ENCODE data around the gene EML2. TPM values are rescaled to one million over a fixed set of nuclear protein-coding genes. Genes with fewer than 3 reads are reported as not detected.
"Not testable (repeated sequence)": the region's sequence is repeated elsewhere in the genome, so short reads cannot be mapped to it uniquely, and the experiment has no call there.

The EML2 gene
- total RNA-seq, 1 donor from 2014 or later = 110 TPM

DNA sequence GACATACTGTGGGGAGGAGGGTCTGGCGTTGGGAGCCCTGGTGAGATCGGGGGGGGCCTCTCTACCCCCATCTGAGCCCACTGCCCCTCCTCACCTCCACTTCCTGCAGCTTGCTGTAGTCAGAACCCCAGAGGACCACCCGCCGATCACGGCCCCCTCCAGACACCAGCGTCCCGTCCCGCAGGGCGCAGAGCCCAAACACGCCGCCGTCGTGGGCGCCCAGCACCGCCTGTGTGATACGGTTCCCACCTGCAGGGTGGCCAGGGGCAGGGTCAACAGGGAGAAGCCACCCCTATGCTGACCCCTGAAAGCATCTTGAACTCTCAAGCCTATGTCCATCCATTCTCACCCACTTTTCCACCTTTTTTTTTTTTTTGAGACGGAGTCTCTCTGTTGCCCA is 17.8 kb downstream of the EML2 start:
- intact Hi-C loops (cut with micrococcal nuclease) = no loop called here

DNA sequence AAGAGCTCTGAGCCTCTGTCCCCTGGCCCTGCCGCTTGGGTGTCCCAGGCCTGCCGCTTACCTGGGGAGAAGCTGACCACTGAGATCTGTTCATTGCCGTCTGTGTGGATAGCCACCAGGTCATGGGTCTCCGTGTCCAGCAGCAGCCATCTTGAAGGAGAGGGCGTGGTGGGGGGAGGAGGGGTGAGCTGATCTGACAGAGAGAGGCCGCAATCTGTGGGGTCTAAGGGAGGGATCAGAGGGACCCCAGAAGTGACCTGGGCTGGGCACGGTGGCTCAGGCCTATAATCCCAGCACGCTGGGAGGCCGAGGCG is 22.5 kb downstream of the EML2 start:
- intact Hi-C loops (cut with micrococcal nuclease) = loop anchor here (2.0 kb wide), 1 partner anchor 22 kb away; the partner anchor contains the start of gene EML2

DNA sequence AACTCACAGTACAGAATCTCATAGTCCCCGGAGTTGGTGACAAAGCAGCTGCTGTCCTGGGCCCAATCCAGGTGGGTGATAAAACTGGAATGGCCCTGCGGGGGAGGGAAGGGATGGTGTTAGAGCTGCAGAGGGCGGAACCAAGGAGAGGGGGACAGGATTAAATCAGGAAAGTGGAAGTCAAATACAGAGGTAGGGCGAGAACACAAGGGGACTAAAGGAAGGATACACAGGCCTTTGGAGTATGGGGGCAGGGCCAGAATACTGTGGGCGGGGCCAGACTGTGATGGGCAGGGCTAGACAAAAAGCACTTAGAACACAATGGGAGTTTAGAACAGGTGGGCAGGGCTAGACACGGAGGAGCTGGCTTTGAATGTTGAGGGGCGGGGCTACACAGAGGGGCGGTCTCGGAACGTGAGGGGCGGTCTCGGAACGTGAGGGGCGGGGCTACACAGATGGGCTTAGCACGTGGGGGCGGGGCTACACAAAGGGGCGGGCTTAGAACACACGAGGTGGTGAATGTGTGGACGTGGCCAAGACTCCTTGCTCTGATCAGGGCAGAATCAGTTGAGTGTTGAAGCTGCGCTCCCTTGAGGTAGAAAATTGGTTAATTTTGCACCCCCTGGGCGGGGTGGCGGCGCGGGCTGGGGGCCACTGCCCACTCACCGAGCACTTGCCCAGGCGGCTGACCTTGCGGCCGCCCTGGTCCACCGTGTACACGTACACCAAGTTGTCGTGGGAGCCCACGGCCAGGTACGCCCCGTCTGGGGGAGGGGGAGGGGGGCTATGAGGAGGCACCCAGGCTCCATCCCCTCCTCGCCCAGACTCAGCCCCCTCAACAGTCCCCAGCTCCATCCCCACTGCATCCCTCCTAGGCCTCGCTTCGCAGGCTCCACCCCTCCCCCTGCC is 23.1 kb downstream of the EML2 start:
- intact Hi-C loops (cut with micrococcal nuclease) = loop anchor here (2.0 kb wide), 1 partner anchor 23 kb away; the partner anchor contains the start of gene EML2

DNA sequence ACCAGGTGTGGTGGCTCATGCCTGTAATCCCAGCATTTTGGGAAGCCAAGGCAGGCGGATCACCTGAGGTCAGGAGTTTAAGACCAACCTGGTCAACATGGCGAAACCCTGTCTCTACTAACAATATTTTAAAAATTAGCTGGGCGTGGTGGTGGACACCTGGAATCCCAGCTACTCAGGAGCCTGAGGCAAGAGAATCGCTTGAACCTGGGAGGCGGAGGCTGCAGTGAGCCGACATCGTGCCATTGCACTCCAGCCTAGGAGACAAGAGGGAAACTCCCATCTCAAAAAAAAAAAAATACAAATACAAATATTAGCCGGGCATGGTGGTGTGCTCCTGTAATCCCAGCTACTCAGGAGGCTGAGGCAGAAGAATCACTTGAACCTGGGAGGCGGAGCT is 24.1 kb downstream of the EML2 start:
- intact Hi-C loops (cut with micrococcal nuclease) = not testable (repeated sequence)

DNA sequence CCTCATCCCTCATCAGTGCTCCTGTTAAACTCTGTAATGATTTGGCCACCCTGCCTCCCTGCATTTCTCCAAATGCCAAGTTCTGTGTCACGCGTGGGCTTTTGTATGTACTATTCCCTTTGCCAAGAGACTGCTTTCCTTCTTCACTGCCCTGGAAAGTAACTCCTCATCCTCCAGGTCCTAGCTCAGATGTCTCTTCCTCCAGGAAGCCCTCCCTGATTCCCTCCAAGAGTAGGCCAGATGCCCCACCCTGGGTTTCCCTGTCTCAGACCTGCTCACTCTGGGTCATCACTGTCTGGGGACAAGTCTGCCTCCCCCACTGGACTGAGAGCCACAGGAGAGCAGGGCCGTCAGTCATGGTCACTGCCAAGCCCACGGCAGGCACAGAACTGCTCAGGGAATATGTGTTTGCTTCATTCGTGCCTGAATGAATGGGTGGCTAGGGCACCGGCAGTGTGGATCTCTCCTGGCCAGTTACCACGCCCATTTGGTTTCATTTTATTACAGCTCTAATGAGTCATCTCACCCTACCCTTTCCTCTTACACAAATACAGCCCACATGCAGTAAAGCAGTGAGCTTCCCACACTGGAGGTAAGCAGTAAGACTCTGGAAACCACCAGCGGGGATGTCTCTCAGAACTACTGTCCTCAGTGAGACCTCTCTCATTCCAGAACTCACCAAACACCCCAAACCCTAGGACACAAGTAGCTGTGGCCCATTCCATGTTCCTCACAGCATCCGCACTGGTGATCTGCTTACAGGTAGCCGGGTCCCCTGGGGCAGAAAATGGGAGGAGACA is 25.1 kb downstream of the EML2 start:
- intact Hi-C loops (cut with micrococcal nuclease) = no loop called here

DNA sequence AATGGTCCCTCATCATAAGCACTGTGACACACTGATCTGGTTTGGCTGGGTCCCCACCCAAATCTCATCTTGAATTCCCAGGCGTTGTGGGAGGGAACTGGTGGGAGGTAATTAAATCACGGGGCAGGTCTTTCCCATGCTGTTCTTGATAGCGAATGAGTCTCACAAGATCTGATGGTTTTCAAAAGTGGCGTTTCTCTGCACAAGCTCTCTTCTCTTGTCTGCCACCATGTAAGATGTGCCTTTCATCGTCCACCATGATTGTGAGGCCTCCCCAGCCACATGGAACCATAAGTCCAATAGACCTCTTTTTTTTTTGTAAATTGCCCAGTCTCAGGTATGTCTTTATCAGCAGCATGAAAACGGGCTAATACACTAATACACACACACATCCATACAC is 30.2 kb downstream of the EML2 start:
- intact Hi-C loops (cut with micrococcal nuclease) = no loop called here

DNA sequence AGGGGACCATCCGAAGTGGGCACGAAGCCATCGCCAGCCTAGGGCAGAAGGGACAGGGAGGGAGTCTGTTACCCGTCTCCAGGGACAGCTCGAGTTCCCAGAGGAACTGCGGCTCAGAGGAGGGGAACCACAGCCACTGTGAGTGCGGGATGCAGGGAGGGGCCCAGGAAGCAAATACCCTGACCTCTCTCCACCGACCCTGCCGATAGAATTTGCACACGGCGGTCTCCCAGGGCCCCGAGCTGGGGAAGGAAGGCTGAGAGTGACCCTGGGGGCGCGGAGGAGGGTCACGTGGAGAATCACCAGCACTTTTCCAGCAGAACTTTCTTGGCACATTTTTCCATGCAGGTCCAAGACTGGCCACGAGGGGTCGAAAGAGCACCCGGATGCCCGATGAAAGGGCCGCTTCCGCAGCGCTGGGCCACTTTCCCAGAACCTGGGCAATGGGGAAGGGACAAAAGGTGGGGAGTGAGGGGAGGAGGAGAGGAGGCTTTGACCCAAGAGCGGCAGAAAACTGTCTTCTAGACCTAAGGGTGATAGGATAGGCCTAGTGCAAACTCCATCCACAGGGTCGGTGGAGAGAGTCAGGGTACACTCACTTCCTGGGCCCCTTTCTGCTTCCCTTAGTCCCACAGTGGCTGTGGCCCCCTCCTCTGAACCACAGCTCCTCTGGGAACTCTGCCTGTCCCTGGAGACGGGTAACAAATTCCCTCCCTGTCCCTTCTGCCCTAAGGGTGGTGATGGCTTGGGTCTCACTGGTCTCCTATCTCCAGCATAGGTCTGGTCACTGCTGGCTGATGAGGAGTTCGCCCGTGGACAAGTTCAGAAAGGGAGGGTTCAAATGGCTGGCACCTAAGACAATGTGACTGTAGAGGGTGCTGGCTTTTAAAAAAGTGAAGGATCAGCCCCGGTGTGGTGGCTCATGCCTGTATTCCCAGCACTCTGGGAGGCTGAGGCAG is 31.8 kb downstream of the EML2 start:
- intact Hi-C loops (cut with micrococcal nuclease) = loop anchor here (1.0 kb wide), 2 partner anchors 36 to 74 kb away; no protein-coding TSS in a partner anchor

DNA sequence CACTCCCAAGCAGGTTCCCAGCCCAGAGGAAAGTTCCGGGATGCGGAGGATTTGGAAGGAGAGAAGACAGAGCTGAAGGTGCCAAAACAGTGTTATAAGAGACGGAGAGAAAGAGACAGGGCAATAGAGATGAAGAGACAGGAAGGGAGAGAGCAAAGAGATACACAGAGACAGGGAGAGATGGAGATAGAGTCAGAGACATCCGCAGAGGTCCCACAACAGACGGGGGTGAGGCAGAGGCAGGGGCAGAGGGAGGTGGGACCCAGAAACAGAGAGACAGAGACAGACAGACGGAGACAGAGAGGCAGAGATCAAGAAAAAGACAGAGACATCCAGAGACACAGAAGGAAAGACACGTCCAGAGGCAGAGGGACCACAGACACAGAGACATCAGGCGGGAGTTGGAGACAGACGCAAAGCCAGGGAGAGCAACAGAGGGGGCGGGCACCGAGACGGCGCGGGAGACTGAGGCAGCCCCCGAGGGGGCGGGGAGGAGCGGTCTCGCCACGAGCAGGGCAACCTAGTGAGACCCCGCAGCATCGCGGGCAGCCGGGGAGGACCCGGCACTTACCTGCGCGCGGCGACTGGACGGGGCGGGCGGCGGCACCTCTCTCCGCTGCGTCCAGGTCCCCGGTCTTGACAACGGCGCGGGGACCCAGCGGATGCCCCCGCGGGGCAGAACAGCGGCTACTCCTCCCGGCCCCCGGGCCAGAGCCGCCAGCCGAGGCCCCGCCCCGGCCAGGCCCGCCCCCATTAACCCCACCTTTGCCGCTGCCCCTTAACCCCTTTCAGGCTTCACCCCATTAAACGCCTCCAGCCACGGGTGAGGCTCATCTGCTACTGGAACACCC is 37.4 kb downstream of the EML2 start, which contains the start of gene GPR4:
Gene GPR4 (minus strand): TSS at position 689 of the 851 bp plus-strand sequence. CDS start 10,346 bp downstream, outside the sequence.
- intact Hi-C loops (cut with micrococcal nuclease) = no loop called here

DNA sequence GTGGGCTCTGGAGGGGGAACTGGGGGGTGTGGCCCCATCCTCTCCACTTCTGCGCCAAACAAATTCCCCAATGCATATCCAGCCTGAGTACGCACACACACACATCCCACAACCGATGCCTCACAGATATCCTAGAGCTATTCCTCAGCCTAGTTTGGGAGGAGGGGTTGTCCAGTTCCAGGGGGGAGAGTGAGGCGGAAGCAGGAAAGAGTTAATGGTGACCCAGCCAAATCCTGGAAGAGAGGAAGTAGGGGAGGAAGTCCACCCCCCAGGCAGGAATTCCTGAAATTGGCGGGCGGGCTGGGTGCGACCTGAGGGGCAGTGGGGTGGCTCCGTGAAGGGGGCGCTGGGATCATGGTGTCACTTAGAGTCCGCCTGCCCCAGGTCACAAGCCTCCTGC is 38.1 kb downstream of the EML2 start:
- intact Hi-C loops (cut with micrococcal nuclease) = no loop called here

DNA sequence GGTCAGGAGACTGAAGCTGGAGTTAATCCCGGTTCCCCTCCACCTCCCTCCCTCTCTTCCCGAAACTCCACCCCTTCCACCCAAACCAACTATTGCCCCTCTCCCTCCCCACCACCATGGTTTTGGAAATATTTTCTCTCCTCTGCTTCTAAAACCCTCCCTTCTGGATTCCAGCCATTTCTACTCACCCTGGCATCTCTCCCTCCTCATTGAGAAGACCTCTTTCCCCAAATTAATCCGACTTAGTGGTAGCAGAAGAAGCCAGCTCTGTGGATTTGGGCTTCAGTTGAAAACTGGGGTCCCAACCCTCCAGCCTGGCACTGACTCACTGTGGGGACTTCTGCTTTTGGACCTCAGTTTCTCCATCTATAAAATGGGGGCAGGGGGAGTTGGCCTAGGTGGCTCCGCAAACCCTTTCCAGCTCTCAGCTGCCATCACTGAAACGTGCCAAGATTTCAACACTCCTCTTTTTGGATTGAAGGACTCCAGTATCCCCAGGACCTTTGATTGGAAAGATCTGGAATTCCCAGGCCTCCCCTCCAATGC is 38.8 kb downstream of the EML2 start:
- intact Hi-C loops (cut with micrococcal nuclease) = no loop called here

DNA sequence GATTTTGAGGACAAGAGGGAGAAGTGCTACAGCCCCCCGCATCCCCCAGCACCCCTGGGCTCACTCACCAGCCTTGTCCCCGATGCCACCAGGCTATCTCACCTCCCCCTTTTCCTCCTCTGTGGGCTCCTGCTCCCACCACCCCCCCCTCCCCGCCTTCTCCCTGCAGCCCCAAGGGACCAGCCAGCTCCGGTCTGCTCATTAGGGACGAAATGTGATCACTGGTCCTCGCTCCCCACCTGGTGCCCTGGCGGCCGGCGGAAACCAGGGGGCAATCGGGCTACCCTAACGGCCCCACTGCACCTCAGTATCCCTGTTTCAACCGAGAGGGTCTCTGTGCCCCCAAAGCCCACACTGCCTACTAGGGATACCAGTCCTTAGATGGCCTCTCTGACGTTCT is 39.9 kb downstream of the EML2 start:
- intact Hi-C loops (cut with micrococcal nuclease) = no loop called here

DNA sequence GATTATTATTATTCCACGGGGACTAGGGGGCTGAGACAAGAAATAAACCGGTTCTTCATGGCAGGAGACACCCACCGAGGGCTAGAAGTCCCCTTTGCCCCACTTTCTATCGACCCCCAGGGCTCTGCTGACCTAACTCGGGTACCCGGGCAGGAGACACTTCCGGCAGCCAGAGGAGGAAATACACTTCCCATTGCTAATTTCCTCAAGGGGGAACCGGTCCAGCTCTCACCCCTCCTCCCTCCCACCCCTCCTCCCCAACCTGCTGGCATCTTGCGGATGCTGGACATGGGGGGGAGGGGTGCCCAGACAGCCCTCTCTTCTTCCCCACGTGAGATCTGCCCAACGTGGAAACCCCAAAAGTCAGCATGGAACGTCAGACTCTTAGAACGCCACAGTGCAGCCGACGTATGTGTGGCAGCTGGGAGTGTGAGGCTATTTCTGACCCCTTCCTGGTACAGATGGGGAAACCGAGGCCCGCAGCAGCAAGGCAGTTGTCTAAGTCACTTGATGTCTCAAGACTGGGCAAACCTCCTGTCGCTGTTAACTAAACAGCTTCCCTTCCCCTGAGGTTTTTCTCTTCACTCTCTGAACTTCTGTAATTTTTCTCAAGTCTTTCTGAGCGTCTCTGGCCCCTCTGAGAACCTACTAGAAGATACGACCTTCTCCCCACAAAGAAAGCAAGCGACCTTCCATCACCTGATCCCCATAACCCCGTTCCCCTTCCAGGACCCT is 40.8 kb downstream of the EML2 start:
- intact Hi-C loops (cut with micrococcal nuclease) = no loop called here

DNA sequence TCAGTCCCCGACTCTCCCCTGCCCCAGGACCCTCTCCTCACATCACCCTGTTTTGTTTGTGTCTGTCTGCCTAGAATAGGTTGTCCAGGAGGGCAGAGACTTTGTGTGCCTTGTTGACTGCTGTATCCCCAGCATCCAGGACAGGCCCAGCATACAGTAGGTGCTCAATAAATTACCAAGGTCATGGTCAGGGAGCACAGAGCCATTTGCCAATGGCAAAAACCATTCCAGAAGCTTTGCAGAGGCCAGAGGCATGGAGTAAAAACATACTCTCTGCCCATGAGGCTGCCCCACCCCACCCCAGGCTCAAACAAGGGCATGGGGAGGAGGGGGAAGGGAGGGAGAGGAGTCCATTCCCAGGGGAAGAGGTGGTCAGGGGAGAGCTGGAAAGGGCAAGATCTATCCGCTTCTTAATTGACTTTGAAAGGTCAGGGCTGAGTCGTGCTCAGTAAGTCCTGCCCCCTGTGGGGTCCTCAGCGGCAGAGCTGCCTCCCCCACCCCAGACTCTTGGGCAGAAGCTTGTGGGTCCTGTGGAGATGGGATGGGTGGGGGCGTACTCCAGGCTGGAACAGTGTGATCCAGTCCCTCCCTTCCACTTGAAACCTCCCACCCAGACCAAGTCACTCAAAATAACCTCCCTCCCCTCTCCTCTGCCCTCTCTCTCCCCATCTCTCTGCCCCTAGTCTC is 41.6 kb downstream of the EML2 start:
- intact Hi-C loops (cut with micrococcal nuclease) = no loop called here

DNA sequence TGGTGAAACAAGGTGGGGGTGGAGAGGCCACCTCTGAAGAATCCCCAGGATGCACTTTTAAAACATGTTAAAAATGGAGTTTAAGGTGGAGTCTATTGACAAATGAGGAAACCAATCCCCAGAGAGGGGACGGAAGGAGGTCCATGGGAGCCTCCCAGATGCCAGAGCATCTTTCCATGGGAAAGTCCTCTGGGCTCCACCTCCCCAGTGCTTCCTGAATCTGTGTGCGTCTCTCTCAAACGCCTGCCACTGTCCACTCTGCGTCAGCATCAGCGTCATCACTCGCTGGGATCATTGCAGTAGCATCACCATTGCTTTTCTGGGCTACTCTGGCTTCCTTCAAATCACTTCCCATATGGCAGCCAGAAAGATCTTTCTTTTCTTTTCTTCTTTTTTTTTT is 43.4 kb downstream of the EML2 start:
- intact Hi-C loops (cut with micrococcal nuclease) = no loop called here

DNA sequence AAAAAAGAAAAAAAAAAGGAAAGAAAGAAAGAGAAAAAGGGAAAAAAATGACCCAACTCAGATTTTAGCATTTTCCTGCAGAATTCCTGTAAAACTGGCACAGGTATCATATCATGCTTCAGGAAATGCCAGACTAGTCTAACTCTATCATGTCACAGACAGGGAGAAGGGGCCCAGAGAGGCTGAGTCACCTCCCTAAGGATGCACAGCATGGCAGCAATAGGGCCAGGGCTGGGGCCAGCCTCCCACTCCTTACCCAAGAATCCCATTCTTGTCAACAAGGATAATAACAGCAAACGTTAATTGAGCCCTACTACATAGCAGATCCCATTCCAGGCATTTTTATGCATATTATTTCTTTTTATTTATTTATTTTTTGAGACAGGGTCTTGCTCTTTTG is 45.7 kb downstream of the EML2 start:
- intact Hi-C loops (cut with micrococcal nuclease) = no loop called here

DNA sequence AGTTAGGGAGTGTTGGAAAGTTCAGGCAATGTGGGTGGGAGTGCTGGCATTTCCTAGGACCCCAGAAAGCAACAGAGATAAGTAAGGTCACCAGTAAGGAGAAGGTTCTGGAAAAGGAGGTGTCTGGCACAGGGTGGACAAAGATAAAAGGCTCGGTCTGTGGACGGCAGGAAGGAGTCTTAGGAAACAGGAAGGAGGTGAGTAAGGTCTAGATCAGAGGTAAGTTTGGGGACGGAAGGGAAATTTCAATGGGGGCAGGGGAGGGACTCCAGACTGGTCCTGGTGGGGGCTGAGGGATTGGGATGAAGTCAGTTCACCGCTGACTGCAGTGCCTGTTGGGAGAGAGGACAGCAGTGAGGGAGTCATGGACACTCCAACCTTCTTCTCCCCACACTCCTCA is 46.8 kb downstream of the EML2 start:
- intact Hi-C loops (cut with micrococcal nuclease) = no loop called here

DNA sequence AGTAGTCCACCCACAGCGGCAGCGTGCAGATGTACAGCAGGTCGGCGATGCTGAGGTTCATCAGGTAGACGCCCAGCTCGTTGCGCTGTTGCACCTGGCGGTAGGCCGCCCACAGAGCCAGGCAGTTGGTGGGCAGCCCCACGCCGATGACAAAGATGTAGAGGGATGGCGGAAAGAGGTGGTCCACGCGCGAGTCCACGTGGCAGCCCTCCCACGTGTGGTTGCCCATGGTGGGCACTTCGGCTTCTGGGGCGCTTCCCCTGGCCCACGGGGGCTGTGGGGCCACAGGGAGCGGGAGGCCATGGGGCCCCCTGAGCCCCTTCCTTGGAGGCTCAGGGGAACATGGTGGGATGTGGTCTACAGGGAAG is 47.6 kb downstream of the EML2 start:
- intact Hi-C loops (cut with micrococcal nuclease) = no loop called here

DNA sequence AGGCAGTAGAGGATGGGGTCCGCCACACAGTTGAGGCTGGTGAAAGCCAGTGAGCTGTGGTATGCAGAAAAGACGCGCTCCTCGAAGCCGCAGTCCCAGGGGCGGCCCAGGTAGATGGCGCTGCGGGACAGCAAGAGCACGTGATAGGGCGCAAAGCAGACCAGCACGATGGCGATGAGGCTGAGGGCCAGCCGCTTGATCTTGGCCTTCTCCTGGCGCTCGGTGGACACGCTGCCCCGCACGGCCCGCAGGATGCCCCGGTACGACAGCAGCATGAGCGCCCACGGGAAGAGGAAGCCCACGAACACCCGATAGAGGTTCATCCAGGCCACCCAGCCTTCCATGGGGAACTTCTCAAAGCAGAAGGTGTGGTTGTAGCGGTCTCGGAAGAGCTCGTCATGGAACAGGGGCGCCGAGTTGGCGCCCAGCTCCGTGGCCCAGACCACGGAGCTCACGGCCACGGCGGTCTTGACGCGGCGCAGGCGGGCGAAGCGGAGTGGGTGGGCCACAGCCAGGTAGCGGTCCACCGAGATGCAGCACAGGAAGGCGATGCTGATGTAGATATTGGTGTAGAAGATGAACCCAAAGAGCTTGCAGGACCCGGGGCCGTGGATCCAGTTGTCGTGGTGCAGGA is 48.1 kb downstream of the EML2 start:
- intact Hi-C loops (cut with micrococcal nuclease) = no loop called here

All from T-helper 2 cell treated with Interferon-gamma antibody and Interleukin-4, amounts not matched to agents 100 ng/mL and 5 ng/mL, for 36 hours (primary cell).